Stimulated activated naive CD8-positive, alpha-beta T cell treated with anti-CD3 and anti-CD28 coated beads, Interleukin-15, amount 100 ng/mL, for 72 hours (primary cell): ENCODE results near the gene GIMD1.
"Not testable (repeated sequence)": the region's sequence is repeated elsewhere in the genome, so short reads cannot be mapped to it uniquely, and the experiment has no call there.

Source experiments
- ATAC-seq: fragments of 150-1000 bp; cut with Tn5 transposase; 2 replicates; pipeline ENCODE4 v1.10.0; 2021; ENCODE audit warnings: mild to moderate bottlenecking, moderate library complexity
- DNase-seq, 2 donors: peaks; one replicate each; pipeline ENCODE4 v3.0.0; 2021 to 2022
- H3K27ac Mint-ChIP-seq, 2 donors: one replicate each; pipeline ENCODE4 v1.8.0; 2022; ENCODE audit warnings: mild to moderate bottlenecking in 2 of 2, mixed read lengths in 2 of 2, moderate library complexity in 2 of 2
- H3K27me3 Mint-ChIP-seq: one replicate; pipeline ENCODE4 v1.8.0; 2022; ENCODE audit warnings: mixed read lengths
- H3K4me1 Mint-ChIP-seq: one replicate; pipeline ENCODE4 v1.8.0; 2022; ENCODE audit warnings: mild to moderate bottlenecking, mixed read lengths
- H3K4me3 Mint-ChIP-seq, 2 donors: one replicate each; pipeline ENCODE4 v1.8.0; 2022; ENCODE audit warnings: mild to moderate bottlenecking in 2 of 2, mixed read lengths in 2 of 2, moderate library complexity in 1 of 2
- H3K9me3 Mint-ChIP-seq, 2 donors: one replicate each; pipeline ENCODE4 v1.8.0; 2022; ENCODE audit warnings: mixed read lengths in 2 of 2

GIMD1 gene

GRCh38 chr4:106368678-106369077 is at the start of gene GIMD1:
Gene GIMD1 (minus strand): TSS chr4:106368778. CDS start chr4:106367435, 1,343 bp downstream.
- Mint-ChIP-seq H3K27me3 (peaks cover 12% of the 10 kb centered on the region), H3K27ac (no peak within 1 kb of the TSS), H3K4me1 (no peaks in the 10 kb centered on the region), H3K4me3 (no peak within 1 kb of the TSS), H3K9me3 (no peaks in the 10 kb centered on the region)
- no peak for DNase-seq
- ATAC-seq: no peak

GRCh38 chr4:106414366-106414765 is 45.8 kb upstream of the GIMD1 start:
- H3K9me3 Mint-ChIP-seq: no peaks in the 10 kb centered on the region
- H3K27ac Mint-ChIP-seq: no peak overlapping the region
- ATAC-seq: no peak
- no peak for DNase-seq
- H3K4me3 Mint-ChIP-seq: no peak overlapping the region
- no peaks in the 10 kb centered on the region for H3K27me3 Mint-ChIP-seq
- no peaks in the 10 kb centered on the region for H3K4me1 Mint-ChIP-seq

- H3K9me3 Mint-ChIP-seq: peaks cover 0 to 9% of the 10 kb centered on the region in 2 donors
- DNase-seq (no peak), ATAC-seq (no peak)
- H3K27me3 Mint-ChIP-seq: no peaks in the 10 kb centered on the region
- no peak overlapping the region for H3K4me3 Mint-ChIP-seq
- H3K27ac Mint-ChIP-seq: no peak overlapping the region
- no peaks in the 10 kb centered on the region for H3K4me1 Mint-ChIP-seq
These were observed 41.6 kb upstream of the GIMD1 start for GRCh38 chr4:106409901-106410889.

- H3K27ac Mint-ChIP-seq, H3K4me1 Mint-ChIP-seq, DNase-seq, ATAC-seq, H3K4me3 Mint-ChIP-seq, H3K9me3 Mint-ChIP-seq, H3K27me3 Mint-ChIP-seq: not testable (repeated sequence)
These were observed 39.4 kb upstream of the GIMD1 start for GRCh38 chr4:106408004-106408403.

- Mint-ChIP-seq H3K4me3 (no peak overlapping the region), H3K27me3 (no peaks in the 10 kb centered on the region), H3K27ac (no peak overlapping the region), H3K9me3 (peaks cover 12 to 13% of the 10 kb centered on the region in 2 donors), H3K4me1 (no peaks in the 10 kb centered on the region)
- ATAC-seq (no peak), DNase-seq (no peak)
These were observed 32.6 kb upstream of the GIMD1 start for GRCh38 chr4:106401157-106401556.

GRCh38 chr4:106398898-106399297 is 30.3 kb upstream of the GIMD1 start:
- H3K27ac Mint-ChIP-seq, H3K4me1 Mint-ChIP-seq, ATAC-seq, H3K27me3 Mint-ChIP-seq, H3K4me3 Mint-ChIP-seq, DNase-seq: not testable (repeated sequence)
- peaks cover 17% of the 10 kb centered on the region in 2 donors for H3K9me3 Mint-ChIP-seq

GRCh38 chr4:106395582-106395981 is 27.0 kb upstream of the GIMD1 start:
- Mint-ChIP-seq H3K27me3 (peaks cover 13% of the 10 kb centered on the region), H3K4me3 (no peak overlapping the region), H3K4me1 (no peaks in the 10 kb centered on the region), H3K9me3 (peaks cover 17 to 30% of the 10 kb centered on the region in 2 donors), H3K27ac (no peak overlapping the region)
- ATAC-seq: no peak
- DNase-seq: no peak

- H3K4me3 Mint-ChIP-seq: no peak overlapping the region
- H3K27ac Mint-ChIP-seq: no peak overlapping the region
- H3K9me3 Mint-ChIP-seq: peaks cover 0 to 5% of the 10 kb centered on the region in 2 donors
- DNase-seq: no peak
- no peaks in the 10 kb centered on the region for H3K4me1 Mint-ChIP-seq
- no peak for ATAC-seq
- H3K27me3 Mint-ChIP-seq: peaks cover 7% of the 10 kb centered on the region
These were observed 17.3 kb upstream of the GIMD1 start for GRCh38 chr4:106385853-106386393.

GRCh38 chr4:106384878-106385277 is 16.3 kb upstream of the GIMD1 start:
- H3K4me1 Mint-ChIP-seq: no peaks in the 10 kb centered on the region
- no peak for DNase-seq
- H3K27me3 Mint-ChIP-seq: peaks cover 7% of the 10 kb centered on the region
- H3K9me3 Mint-ChIP-seq: peaks cover 0 to 5% of the 10 kb centered on the region in 2 donors
- H3K4me3 Mint-ChIP-seq: no peak overlapping the region
- H3K27ac Mint-ChIP-seq: peak overlapping the region in 1 of 2 donors; percentile 19
- peak; percentile 31 for ATAC-seq

- Mint-ChIP-seq H3K4me1 (no peaks in the 10 kb centered on the region), H3K27me3 (no peaks in the 10 kb centered on the region), H3K27ac (no peak overlapping the region), H3K4me3 (no peak overlapping the region), H3K9me3 (no peaks in the 10 kb centered on the region)
- DNase-seq (no peak), ATAC-seq (no peak)
These were observed 11.6 kb upstream of the GIMD1 start for GRCh38 chr4:106380179-106380578.

- Mint-ChIP-seq H3K9me3 (no peaks in the 10 kb centered on the region), H3K4me1 (no peaks in the 10 kb centered on the region), H3K4me3 (no peak overlapping the region), H3K27me3 (peaks cover 21% of the 10 kb centered on the region), H3K27ac (no peak overlapping the region)
- DNase-seq: no peak
- ATAC-seq: no peak
These were observed 4.4 kb upstream of the GIMD1 start for GRCh38 chr4:106373026-106373425.

GRCh38 chr4:106371161-106371560 is 2.6 kb upstream of the GIMD1 start:
- DNase-seq (no peak), ATAC-seq (no peak)
- H3K27me3 Mint-ChIP-seq: peaks cover 21% of the 10 kb centered on the region
- H3K27ac Mint-ChIP-seq: no peak overlapping the region
- H3K9me3 Mint-ChIP-seq: no peaks in the 10 kb centered on the region
- no peaks in the 10 kb centered on the region for H3K4me1 Mint-ChIP-seq
- H3K4me3 Mint-ChIP-seq: no peak overlapping the region

GRCh38 chr4:106370214-106370613 is 1.6 kb upstream of the GIMD1 start:
- peaks cover 21% of the 10 kb centered on the region for H3K27me3 Mint-ChIP-seq
- H3K27ac Mint-ChIP-seq: no peak overlapping the region
- H3K4me1 Mint-ChIP-seq: no peaks in the 10 kb centered on the region
- H3K4me3 Mint-ChIP-seq: no peak overlapping the region
- no peak for DNase-seq
- no peak for ATAC-seq
- no peaks in the 10 kb centered on the region for H3K9me3 Mint-ChIP-seq

GRCh38 chr4:106369456-106370060 is 980 bp upstream of the GIMD1 start:
- no peak overlapping the region for H3K27ac Mint-ChIP-seq
- H3K4me1 Mint-ChIP-seq: no peaks in the 10 kb centered on the region
- H3K9me3 Mint-ChIP-seq: no peaks in the 10 kb centered on the region
- DNase-seq (no peak), ATAC-seq (peak; percentile 62)
- peaks cover 21% of the 10 kb centered on the region for H3K27me3 Mint-ChIP-seq
- no peak overlapping the region for H3K4me3 Mint-ChIP-seq

GRCh38 chr4:106367072-106367471 is 1.5 kb downstream of the GIMD1 start:
- ATAC-seq: no peak
- H3K4me1 Mint-ChIP-seq: no peaks in the 10 kb centered on the region
- DNase-seq: no peak
- H3K9me3 Mint-ChIP-seq: no peaks in the 10 kb centered on the region
- H3K27me3 Mint-ChIP-seq: peaks cover 9% of the 10 kb centered on the region
- no peak overlapping the region for H3K4me3 Mint-ChIP-seq
- no peak overlapping the region for H3K27ac Mint-ChIP-seq

- DNase-seq (no peak), ATAC-seq (no peak)
- H3K27ac Mint-ChIP-seq: peak overlapping the region in 1 of 2 donors; percentile 4
- H3K4me3 Mint-ChIP-seq: no peak overlapping the region
- no peaks in the 10 kb centered on the region for H3K9me3 Mint-ChIP-seq
- H3K27me3 Mint-ChIP-seq: peaks cover 9% of the 10 kb centered on the region
- no peaks in the 10 kb centered on the region for H3K4me1 Mint-ChIP-seq
These were observed 2.6 kb downstream of the GIMD1 start for GRCh38 chr4:106366026-106366425.
